ENCODE results near the gene MR1. TPM values are rescaled to one million over a fixed set of nuclear protein-coding genes. Genes with fewer than 3 reads are reported as not detected.

The MR1 gene
- total and polyA plus RNA-seq, 9 of the 15 experiments (the other 6 are each of a cell fraction or from before 2014, with no cell fraction given), result 9.7 to 21.7 (median 15.6) TPM

- TF ChIP-seq FOXO4 (CRISPR knock-in tag; IDR thresholded peaks at IDR 0.05) (no peak), TCF7 (IDR thresholded peaks at IDR 0.05; ENCODE audit: borderline replicate concordance) (no peak; the same call in 1 of the 2 replicates), ETV1 (tag; conservative IDR thresholded peaks at IDR 0.05; ENCODE audit: low read depth) (peak; percentile 56), PHB2 (IDR thresholded peaks at IDR 0.05; ENCODE audit: low read depth) (no peak), TGIF2 (CRISPR knock-in tag; IDR thresholded peaks at IDR 0.05) (0 out of 2 replicates have a peak, but pooled peaks have one; percentile 62), PPARD (CRISPR knock-in tag; IDR thresholded peaks at IDR 0.05) (no peak), SMARCE1 (IDR thresholded peaks at IDR 0.05) (0 out of 2 replicates have a peak, but pooled peaks have one; percentile 37), SOX6 (IDR thresholded peaks at IDR 0.05) (0 out of 2 replicates have a peak, but pooled peaks have one; percentile 23), E2F3 (CRISPR knock-in tag; IDR thresholded peaks at IDR 0.05) (peak; percentile 85), ZNF785 (CRISPR knock-in tag; IDR thresholded peaks at IDR 0.05) (no peak), YY1 (IDR thresholded peaks at IDR 0.05; ENCODE audit: borderline replicate concordance in 1 of 3, control insufficient read depth in 1 of 3, extremely low read depth in 1 of 3, insufficient read depth in 3 of 3, insufficient read length in 1 of 3, insufficient replicate concordance in 2 of 3, low read depth in 1 of 3, low read length in 2 of 3) (peak in 1 of 3 experiments; percentile 74), PHF20 (IDR thresholded peaks at IDR 0.05; ENCODE audit: partially characterized antibody) (peak; percentile 55), ZBTB26 (CRISPR knock-in tag; IDR thresholded peaks at IDR 0.05) (no peak), OTX1 (CRISPR knock-in tag; IDR thresholded peaks at IDR 0.05) (peak; percentile 44; the same call in 1 of the 2 replicates), FOSL1 (tag; conservative IDR thresholded peaks at IDR 0.05) (0 out of 2 replicates have a peak, but pooled peaks have one; percentile 46), JUN (IDR thresholded peaks at IDR 0.05; ENCODE audit: borderline replicate concordance, low read depth, low read length) (peak; percentile 27; the same call in 1 of the 2 replicates), JUN (CRISPR knock-in tag; IDR thresholded peaks at IDR 0.05; ENCODE audit: borderline replicate concordance) (no peak)
- TF ChIP-seq, protein P1, sequence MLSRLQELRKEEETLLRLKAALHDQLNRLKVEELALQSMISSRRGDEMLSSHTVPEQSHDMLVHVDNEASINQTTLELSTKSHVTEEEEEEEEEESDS (CRISPR knock-in tag; IDR thresholded peaks at IDR 0.05), result no peak
- TF ChIP-seq, protein P2, sequence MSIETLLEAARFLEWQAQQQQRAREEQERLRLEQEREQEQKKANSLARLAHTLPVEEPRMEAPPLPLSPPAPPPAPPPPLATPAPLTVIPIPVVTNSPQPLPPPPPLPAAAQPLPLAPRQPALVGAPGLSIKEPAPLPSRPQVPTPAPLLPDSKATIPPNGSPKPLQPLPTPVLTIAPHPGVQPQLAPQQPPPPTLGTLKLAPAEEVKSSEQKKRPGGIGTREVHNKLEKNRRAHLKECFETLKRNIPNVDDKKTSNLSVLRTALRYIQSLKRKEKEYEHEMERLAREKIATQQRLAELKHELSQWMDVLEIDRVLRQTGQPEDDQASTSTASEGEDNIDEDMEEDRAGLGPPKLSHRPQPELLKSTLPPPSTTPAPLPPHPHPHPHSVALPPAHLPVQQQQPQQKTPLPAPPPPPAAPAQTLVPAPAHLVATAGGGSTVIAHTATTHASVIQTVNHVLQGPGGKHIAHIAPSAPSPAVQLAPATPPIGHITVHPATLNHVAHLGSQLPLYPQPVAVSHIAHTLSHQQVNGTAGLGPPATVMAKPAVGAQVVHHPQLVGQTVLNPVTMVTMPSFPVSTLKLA (conservative IDR thresholded peaks at IDR 0.05), result peak in 1 of 2 experiments; percentile 69; a peak in 3 of 4 replicates
- TF ChIP-seq, protein P3, sequence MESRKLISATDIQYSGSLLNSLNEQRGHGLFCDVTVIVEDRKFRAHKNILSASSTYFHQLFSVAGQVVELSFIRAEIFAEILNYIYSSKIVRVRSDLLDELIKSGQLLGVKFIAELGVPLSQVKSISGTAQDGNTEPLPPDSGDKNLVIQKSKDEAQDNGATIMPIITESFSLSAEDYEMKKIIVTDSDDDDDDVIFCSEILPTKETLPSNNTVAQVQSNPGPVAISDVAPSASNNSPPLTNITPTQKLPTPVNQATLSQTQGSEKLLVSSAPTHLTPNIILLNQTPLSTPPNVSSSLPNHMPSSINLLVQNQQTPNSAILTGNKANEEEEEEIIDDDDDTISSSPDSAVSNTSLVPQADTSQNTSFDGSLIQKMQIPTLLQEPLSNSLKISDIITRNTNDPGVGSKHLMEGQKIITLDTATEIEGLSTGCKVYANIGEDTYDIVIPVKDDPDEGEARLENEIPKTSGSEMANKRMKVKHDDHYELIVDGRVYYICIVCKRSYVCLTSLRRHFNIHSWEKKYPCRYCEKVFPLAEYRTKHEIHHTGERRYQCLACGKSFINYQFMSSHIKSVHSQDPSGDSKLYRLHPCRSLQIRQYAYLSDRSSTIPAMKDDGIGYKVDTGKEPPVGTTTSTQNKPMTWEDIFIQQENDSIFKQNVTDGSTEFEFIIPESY (CRISPR knock-in tag; IDR thresholded peaks at IDR 0.05), result no peak
Observed at GRCh38 chr1:181105134-181106021, 71.6 kb downstream of the MR1 start (continued).
